ENCODE results near the gene BSPRY.

DNA sequence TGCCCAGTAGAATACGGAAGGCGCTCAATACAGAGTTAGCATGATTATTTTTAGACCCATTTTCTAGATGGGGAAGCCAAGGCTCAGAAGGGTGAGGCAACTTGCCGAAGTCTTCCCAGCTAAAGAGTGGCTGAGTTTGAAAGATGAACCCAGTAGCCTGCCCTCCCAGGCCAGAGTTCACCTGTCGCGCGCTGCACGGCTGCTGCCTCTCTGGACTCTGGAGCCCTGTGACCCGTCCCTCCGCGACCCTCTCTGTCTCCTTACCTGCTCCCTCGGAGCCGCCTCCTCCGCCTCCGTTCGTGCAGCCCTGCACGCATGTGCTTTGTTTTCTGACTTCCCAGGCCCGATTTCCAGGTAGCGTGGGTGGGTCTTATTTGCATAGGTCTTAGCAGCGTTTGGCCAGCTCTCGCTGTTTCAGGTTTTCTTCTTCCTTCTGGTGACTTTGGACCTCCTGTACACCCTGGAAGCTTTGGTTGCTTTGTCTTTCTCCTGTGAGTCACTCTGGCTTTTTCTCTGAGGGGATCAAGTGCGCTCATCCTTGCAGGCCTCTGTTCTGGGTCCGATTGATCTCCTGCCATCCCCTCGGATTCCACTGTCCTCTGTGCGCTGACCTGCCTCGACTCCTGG, 46.4 kb upstream of the BSPRY start, which contains the start of gene RNF183:
- TF ChIP-seq, protein P1, sequence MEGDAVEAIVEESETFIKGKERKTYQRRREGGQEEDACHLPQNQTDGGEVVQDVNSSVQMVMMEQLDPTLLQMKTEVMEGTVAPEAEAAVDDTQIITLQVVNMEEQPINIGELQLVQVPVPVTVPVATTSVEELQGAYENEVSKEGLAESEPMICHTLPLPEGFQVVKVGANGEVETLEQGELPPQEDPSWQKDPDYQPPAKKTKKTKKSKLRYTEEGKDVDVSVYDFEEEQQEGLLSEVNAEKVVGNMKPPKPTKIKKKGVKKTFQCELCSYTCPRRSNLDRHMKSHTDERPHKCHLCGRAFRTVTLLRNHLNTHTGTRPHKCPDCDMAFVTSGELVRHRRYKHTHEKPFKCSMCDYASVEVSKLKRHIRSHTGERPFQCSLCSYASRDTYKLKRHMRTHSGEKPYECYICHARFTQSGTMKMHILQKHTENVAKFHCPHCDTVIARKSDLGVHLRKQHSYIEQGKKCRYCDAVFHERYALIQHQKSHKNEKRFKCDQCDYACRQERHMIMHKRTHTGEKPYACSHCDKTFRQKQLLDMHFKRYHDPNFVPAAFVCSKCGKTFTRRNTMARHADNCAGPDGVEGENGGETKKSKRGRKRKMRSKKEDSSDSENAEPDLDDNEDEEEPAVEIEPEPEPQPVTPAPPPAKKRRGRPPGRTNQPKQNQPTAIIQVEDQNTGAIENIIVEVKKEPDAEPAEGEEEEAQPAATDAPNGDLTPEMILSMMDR (IDR thresholded peaks at IDR 0.05; ENCODE audit: insufficient read depth, low read length, poor library complexity, severe bottlenecking): no peak
- no peak for TF ChIP-seq EZH2phosphoT487 (conservative IDR thresholded peaks at IDR 0.05; ENCODE audit: low read length)

All from SU-DHL-6 (cell line).